Medulla oblongata (tissue), 1 donor: ENCODE results near the gene PKN1.

ENCODE experiments used
- DNase-seq: peaks from one replicate; pipeline ENCODE4 v3.0.0-alpha.2; 2015; ENCODE audit errors: extremely low spot score

Gene PKN1

DNA sequence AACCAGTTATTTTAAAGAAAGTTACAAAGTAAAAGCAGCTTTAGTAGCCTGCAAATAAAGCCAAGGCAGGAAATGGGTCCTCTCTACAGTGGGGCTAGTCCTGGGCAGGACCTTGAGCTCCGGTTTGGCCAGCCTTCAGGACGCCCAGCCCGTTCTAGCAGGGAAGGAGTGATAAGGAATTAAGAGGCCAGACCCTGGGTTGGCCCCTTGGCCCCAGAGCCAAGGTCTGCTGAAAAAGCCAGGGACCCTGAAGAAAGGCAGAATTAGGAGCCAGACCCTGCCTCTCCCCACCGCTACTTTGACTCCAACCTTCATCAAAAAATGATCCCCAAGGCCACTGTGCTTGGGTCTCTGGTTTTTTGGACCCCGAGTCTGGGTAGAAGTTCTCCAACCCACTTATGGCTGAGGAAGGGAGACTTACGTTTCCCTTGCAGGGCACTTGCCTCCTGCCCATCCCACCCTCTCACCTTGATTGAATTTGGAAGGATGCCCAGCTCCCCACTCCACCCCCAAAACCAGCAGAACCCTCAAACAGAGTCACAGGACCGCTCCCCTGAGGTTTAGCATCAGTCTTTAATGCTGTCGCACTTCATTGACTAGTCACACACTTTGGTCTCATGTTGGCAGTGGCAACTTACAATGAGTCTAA is 81.2 kb downstream of the PKN1 start:
- DNase-seq, result peak; percentile 67

DNA sequence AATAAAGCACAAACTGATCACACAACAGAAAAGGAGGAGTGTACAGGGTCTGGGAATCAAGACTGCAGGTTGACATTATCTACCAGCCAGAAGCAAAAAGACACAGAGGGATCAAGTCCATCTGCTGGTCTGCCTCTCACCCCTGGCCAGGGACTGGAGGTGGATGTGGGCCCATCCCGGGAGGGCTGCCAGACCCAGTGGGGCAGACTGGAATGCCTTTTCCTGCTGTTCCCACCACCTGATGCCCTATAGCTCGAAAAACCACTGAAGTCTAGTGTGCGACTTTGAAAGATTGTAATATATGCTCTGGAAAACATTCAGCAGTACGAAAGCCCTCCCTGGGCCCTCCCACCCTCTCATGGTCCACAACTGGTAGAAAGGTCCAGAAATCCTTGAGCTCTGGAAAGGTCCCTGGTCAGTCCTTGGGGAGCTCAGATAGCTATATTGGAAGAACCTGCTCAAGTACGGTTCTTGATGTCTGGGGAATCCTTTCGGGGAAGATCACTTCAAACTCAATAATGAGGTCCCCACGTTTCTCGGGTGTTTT is 82.5 kb downstream of the PKN1 start:
- DNase-seq, result peak; percentile 59

GRCh38 chr19:14516048-14516534 is 83.0 kb downstream of the PKN1 start:
- no peak for DNase-seq

DNA sequence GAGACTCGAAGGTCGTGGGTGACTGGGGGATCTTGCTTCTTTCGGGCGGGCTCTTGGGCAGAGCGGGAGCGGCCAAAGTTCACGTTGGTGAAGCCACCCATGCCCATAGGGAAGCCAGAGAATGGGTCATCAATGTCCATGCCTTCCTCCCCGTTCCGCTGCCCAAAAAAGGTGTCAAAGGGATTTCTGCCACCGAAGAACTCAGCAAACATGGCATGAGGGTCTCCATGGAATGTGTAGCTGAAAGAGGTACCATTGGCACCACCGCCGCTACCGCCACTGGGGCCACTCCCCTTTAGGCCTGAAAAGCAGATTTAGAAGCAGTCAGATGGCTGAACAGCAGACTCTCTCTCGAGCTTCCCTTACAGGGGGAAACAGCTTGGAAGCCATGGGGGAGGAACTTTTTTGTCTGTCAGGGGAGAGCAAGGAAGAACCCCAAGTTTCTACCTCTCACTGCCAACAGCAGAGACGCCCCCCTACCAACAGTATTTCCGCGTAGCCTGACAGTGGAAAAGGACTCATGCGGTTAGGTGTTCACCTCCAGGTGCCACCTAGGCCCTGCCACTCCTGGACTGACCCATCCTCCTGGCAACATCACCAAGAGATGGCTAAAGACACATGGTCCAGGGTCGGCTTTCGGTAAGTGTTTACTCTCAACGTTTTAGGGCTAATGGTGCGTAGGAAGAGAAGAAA is 83.8 kb downstream of the PKN1 start:
- DNase-seq, result peak; percentile 59

DNA sequence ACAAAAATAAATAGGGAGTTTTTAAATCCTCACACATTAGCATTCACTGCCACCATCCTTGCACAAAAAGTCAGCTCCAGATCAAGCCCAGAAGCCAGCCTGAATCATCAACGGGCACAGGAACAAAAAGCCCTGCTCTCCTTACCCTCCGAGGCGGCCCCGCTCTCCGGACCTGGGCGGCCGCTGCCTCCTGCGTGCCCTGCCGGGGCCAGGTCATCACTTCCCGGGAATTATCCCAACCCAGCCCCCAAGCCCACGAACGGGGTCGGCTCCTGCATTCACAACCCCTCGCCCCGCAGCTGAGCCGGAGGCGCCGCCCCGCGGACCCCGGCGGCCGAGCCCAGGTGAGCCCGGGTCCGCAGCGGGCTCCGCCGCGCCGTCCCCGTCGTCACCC is 84.3 kb downstream of the PKN1 start:
- DNase-seq, result no peak

- DNase-seq, result peak; percentile 85
Measured at GRCh38 chr19:14517840-14518505, 84.9 kb downstream of the PKN1 start, which contains the start of gene DNAJB1. Gene DNAJB1, minus strand, starts transcription at chr19:14518397. Its CDS starts 48 bp downstream, at chr19:14518349.

DNA sequence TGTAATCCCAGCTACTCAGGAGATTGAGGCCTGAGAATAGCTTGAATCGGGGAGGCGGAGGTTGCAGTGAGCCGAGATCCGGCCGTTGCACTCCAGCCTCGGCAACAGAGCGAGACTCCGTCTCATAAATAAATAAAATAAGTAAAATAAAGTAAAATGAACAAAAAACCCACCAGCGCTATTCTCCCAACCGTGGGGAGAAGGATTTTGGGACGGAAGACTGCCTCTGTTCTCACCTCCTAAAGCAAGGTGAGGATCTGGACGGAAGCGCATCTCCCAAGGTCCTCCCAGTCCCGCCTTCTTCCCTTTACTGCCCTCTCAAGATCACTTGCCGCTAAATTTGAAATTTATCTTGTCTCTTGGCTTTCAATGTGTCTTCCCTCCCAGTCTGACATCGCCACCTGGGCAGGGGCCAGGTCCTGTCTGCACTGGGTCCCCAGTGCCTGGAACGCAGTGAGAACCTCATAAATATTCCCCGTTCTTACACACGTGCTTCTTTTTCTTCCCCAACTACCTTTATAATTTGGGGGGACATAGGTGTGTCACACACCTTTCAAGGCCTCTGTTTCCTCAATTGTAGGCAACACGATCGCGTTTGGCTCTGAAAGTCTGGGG is 86.2 kb downstream of the PKN1 start:
- DNase-seq, result no peak

DNA sequence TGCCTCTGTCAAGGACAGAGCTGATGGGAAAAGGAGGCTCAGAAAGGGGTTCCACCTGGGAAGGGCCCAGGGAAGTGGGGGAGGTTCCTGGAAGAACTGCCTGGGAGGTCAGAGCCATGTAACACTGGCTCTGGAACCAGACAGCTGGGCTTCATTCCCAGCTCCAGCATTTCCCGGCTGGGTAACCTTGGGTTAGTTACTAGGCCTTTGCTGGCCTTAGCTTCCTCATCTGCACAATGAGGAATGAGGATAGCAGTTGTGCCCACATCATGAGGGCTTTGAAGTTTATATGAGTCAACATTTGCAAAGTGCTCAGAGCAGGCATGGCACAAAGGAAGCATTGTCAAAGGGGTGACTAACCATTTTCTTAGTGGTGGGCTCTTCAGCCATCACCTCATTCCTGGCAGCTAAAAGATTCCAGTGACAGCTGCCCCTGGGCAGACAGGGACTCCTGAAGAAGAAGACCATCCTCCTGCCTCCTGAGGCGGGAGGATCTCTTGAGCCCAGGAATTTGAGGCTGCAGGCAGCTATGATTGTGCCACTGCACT is 86.8 kb downstream of the PKN1 start:
- DNase-seq, result peak; percentile 64

DNA sequence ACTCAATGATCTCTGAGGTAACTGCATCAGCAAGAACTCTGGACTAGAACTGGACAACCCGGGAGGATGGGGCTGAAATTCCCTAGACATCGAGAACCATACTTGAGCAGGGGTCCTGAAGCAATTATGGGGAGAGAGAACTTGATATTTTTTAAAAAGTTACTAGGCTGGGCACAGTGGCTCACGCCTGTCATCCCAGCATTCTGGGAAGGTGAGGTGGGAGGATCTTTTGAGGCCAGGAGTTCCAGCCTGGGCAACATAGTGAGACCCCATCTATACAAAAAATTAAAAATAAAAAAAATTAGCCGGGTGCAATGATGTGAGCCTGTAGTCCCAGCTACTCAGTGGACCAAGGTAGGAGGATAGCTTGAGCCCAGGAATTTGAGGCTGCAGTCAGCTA is 87.4 kb downstream of the PKN1 start:
- DNase-seq, result no peak
